Measurements from ENCODE around the gene STX18. TPM values are rescaled to one million over a fixed set of nuclear protein-coding genes. Genes with fewer than 3 reads are reported as not detected.

STX18 gene
- total and polyA plus RNA-seq, 2 of the 13 experiments (the other 11 are each of a cell fraction or from before 2014, with no cell fraction given) = 23.9 to 37.1 TPM

DNA sequence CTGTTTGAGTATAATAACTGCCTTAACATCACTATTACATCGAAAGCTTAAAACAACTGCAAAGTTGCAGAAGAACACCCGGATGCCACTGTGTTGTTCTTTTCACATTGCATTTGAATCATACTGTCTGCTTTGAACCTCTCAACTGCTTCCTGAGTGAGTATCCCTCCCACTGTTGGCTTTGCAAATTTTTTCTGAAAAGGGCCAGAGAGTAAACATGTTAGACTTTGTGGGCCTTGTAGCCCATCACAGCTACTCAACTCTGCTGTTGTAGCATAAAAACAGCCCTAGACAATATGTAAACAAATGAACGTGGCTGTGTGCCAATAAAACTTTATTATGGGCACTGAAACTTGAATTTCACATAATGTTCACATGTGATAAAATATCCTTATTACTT lies 78.9 kb downstream of the STX18 start:
- CTCF ChIA-PET (ENCODE audit: low intra/inter-chr PET ratio, low total read pairs) = no interaction called here
- POLR2A ChIA-PET = interaction anchor here (1.5 kb wide), 1 partner anchor 24 kb away, joined by 8 read pairs; no protein-coding TSS in a partner anchor
- TF ChIP-seq ZNF33B (CRISPR knock-in tag; IDR thresholded peaks at IDR 0.05) (no peak), TBX2 (CRISPR knock-in tag; IDR thresholded peaks at IDR 0.05; ENCODE audit: borderline replicate concordance) (no peak; the same call in 1 of the 2 replicates), KLF13 (CRISPR knock-in tag; IDR thresholded peaks at IDR 0.05) (no peak), MED1 (CRISPR knock-in tag; IDR thresholded peaks at IDR 0.05) (peak; percentile 81), ZKSCAN8 (CRISPR knock-in tag; IDR thresholded peaks at IDR 0.05; ENCODE audit: borderline replicate concordance) (peak; percentile 42; the same call in 1 of the 2 replicates), ZNF10 (CRISPR knock-in tag; IDR thresholded peaks at IDR 0.05; ENCODE audit: borderline replicate concordance, low read depth) (no peak), THYN1 (CRISPR knock-in tag; IDR thresholded peaks at IDR 0.05; ENCODE audit: borderline replicate concordance, low read depth) (no peak), ZNF160 (CRISPR knock-in tag; IDR thresholded peaks at IDR 0.05) (no peak)
- TF ChIP-seq, protein P1, sequence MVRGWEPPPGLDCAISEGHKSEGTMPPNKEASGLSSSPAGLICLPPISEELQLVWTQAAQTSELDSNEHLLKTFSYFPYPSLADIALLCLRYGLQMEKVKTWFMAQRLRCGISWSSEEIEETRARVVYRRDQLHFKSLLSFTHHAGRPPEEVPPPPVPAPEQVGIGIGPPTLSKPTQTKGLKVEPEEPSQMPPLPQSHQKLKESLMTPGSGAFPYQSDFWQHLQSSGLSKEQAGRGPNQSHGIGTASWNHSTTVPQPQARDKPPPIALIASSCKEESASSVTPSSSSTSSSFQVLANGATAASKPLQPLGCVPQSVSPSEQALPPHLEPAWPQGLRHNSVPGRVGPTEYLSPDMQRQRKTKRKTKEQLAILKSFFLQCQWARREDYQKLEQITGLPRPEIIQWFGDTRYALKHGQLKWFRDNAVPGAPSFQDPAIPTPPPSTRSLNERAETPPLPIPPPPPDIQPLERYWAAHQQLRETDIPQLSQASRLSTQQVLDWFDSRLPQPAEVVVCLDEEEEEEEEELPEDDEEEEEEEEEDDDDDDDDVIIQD (CRISPR knock-in tag; IDR thresholded peaks at IDR 0.05; ENCODE audit: low read depth) = peak; percentile 42; the same call in 1 of the 2 replicates
- TF ChIP-seq, protein P2, sequence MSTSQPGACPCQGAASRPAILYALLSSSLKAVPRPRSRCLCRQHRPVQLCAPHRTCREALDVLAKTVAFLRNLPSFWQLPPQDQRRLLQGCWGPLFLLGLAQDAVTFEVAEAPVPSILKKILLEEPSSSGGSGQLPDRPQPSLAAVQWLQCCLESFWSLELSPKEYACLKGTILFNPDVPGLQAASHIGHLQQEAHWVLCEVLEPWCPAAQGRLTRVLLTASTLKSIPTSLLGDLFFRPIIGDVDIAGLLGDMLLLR (CRISPR knock-in tag; IDR thresholded peaks at IDR 0.05) = no peak
- TF ChIP-seq, protein P3, sequence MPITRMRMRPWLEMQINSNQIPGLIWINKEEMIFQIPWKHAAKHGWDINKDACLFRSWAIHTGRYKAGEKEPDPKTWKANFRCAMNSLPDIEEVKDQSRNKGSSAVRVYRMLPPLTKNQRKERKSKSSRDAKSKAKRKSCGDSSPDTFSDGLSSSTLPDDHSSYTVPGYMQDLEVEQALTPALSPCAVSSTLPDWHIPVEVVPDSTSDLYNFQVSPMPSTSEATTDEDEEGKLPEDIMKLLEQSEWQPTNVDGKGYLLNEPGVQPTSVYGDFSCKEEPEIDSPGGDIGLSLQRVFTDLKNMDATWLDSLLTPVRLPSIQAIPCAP (CRISPR knock-in tag; IDR thresholded peaks at IDR 0.05; ENCODE audit: low read depth) = no peak
- TF ChIP-seq, protein P4, sequence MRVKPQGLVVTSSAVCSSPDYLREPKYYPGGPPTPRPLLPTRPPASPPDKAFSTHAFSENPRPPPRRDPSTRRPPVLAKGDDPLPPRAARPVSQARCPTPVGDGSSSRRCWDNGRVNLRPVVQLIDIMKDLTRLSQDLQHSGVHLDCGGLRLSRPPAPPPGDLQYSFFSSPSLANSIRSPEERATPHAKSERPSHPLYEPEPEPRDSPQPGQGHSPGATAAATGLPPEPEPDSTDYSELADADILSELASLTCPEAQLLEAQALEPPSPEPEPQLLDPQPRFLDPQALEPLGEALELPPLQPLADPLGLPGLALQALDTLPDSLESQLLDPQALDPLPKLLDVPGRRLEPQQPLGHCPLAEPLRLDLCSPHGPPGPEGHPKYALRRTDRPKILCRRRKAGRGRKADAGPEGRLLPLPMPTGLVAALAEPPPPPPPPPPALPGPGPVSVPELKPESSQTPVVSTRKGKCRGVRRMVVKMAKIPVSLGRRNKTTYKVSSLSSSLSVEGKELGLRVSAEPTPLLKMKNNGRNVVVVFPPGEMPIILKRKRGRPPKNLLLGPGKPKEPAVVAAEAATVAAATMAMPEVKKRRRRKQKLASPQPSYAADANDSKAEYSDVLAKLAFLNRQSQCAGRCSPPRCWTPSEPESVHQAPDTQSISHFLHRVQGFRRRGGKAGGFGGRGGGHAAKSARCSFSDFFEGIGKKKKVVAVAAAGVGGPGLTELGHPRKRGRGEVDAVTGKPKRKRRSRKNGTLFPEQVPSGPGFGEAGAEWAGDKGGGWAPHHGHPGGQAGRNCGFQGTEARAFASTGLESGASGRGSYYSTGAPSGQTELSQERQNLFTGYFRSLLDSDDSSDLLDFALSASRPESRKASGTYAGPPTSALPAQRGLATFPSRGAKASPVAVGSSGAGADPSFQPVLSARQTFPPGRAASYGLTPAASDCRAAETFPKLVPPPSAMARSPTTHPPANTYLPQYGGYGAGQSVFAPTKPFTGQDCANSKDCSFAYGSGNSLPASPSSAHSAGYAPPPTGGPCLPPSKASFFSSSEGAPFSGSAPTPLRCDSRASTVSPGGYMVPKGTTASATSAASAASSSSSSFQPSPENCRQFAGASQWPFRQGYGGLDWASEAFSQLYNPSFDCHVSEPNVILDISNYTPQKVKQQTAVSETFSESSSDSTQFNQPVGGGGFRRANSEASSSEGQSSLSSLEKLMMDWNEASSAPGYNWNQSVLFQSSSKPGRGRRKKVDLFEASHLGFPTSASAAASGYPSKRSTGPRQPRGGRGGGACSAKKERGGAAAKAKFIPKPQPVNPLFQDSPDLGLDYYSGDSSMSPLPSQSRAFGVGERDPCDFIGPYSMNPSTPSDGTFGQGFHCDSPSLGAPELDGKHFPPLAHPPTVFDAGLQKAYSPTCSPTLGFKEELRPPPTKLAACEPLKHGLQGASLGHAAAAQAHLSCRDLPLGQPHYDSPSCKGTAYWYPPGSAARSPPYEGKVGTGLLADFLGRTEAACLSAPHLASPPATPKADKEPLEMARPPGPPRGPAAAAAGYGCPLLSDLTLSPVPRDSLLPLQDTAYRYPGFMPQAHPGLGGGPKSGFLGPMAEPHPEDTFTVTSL (CRISPR knock-in tag; IDR thresholded peaks at IDR 0.05; ENCODE audit: borderline replicate concordance) = peak; percentile 68; the same call in 1 of the 2 replicates
- TF ChIP-seq, protein P5, sequence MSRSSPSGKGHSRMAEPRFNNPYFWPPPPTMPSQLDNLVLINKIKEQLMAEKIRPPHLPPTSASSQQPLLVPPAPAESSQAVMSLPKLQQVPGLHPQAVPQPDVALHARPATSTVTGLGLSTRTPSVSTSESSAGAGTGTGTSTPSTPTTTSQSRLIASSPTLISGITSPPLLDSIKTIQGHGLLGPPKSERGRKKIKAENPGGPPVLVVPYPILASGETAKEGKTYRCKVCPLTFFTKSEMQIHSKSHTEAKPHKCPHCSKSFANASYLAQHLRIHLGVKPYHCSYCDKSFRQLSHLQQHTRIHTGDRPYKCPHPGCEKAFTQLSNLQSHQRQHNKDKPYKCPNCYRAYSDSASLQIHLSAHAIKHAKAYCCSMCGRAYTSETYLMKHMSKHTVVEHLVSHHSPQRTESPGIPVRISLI (CRISPR knock-in tag; IDR thresholded peaks at IDR 0.05; ENCODE audit: borderline replicate concordance) = peak; percentile 68; the same call in 1 of the 2 replicates

More for the DNA sequence above, 78.9 kb downstream of the STX18 start:
- ATAC-seq (peak; percentile 88), FAIRE-seq (peak; percentile 62), DNase-seq (ENCODE audit: low spot score) (peak; percentile 80)
- no peak overlapping the region for H3K4me3 ChIP-seq (replicated peaks in 1 of 3; ENCODE audit: insufficient read depth in 1 of 3, low read depth in 2 of 3, low read length in 3 of 3)
- H3K79me2 ChIP-seq (ENCODE audit: insufficient read depth, low read length) = peaks cover 2% of the 10 kb centered on the region
- peaks cover 6 to 35% of the 10 kb centered on the region in 2 experiments for H3K36me3 ChIP-seq (replicated peaks in 1 of 2; ENCODE audit: control insufficient read depth in 1 of 2, insufficient read depth in 2 of 2, low read length in 2 of 2)
- no peaks in the 10 kb centered on the region for H4K20me1 ChIP-seq (ENCODE audit: insufficient read depth, low read length)
- no TSS peak for BruUV-seq (replicated peaks)
- no peak overlapping the region for H3K9ac ChIP-seq (ENCODE audit: insufficient read depth, low read depth, low read length)
- intact Hi-C loops (cut with micrococcal nuclease; ENCODE audit: unreplicated experiment) = no loop called here
- WGBS (ENCODE audit: low lambda C conversion rate) = 11% methylated on average over 3 of the region's 3 CpGs
- H3K27me3 ChIP-seq (ENCODE audit: control insufficient read depth in 1 of 2, insufficient read depth in 2 of 2, low read length in 2 of 2) = no peaks in the 10 kb centered on the region
- H2AFZ ChIP-seq (ENCODE audit: low read length) = no peak overlapping the region
- peak overlapping the region; percentile 53 for H3K27ac ChIP-seq (ENCODE audit: extremely low read length, insufficient read depth, low read length)
- no peaks in the 10 kb centered on the region for H3K9me3 ChIP-seq (ENCODE audit: low read length)
- in situ Hi-C loops (cut with HindIII; ENCODE audit: extremely low pct_ligation_motif_present, low pct_unique_long_range_greater_than_20kb) = no loop called here
- H3K4me1 ChIP-seq (ENCODE audit: insufficient read depth, low read length) = peaks cover 37% of the 10 kb centered on the region
- peak overlapping the region; percentile 26 for H3K4me2 ChIP-seq (ENCODE audit: low read depth, low read length)

All from HepG2 (cell line).